NOMO-1 (cell line): ENCODE measurements around the gene SLIRP.
"Not testable (repeated sequence)": the region's sequence is repeated elsewhere in the genome, so short reads cannot be mapped to it uniquely, and the experiment has no call there.

ENCODE experiments used
- DNase-seq, 2 experiments: peaks; one replicate each; lab custom pipeline; 2025; ENCODE audit not compliant: unreplicated experiment in 2 of 2; lab: John Stamatoyannopoulos, UW

SLIRP gene

DNA sequence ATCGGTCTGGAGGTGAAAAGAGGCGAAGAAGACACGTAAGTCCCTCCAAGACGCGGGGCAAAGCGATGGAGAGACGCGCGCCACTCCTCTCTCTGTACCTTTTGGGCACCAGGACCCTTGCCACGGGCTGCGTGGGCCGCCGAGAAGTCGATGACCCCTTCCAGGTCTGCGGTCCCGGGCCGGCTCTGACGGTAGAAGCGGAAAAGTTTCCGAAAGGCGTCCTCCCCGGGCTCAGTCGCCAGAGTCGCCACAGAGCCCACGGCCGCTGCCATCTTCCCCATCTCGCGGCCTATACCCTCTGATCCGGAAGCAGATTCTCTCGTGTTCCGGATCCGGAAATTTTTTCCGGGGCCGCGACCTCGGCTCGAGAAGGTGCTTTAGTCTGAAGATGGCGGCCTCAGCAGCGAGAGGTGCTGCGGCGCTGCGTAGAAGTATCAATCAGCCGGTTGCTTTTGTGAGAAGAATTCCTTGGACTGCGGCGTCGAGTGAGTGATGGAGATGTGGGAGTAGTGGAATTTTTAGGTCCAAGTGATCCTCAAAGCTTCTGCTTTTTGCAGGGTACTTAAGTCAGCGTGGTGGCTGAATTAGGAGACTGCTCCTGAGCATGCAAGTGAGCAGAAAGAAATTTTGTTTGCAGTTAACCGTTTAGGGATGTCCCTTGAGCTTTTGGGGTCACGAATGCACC is at the start of gene SLIRP, which contains the start of gene ALKBH1:
Gene SLIRP (plus strand): TSS at position 380 of the 685 bp plus-strand sequence. CDS start 9 bp downstream, at position 389.
Gene ALKBH1 (minus strand): TSS at position 300 of the 685 bp plus-strand sequence. CDS start 19 bp downstream, at position 281.
- DNase-seq = peak; percentile 89 to 90

DNA sequence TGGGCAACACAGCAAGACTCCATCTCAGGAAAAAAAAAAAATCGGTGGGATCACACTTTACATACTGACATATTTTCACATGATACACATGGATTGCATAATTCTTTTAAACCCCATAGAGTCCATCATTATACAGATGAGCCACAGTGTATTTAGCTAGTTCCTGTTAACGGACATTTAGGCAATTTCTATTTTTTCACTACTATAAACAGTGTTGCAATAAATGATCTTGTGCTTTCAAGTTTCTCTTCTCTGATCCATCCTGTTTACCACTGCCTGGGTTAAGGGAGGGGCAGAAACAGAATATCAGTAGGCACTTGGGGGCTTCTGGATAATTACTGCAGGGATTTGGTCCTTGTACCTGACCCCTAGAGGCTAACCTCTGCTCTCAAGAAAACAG is 48.1 kb upstream of the SLIRP start:
- DNase-seq = peak; percentile 68 to 98

DNA sequence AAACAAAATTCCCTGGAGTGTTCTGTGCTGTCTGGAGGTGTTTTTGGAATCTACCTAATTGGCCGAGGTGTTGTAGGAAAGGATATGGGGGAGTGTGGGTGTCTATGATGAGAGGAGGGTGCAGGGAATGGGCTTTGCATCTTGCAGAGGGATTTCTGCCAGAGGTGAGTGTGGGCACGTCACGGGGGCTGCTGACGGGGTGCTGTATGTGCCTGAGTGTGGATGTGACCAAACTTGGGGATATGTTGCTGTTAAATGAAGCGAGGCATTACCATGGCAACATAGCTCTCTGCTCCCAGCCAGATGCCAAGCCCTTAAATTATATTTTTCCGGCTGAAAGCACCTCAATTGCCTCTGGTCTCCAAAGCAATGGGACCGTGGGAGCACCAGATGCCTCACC is 47.1 kb upstream of the SLIRP start:
- DNase-seq = no peak

DNA sequence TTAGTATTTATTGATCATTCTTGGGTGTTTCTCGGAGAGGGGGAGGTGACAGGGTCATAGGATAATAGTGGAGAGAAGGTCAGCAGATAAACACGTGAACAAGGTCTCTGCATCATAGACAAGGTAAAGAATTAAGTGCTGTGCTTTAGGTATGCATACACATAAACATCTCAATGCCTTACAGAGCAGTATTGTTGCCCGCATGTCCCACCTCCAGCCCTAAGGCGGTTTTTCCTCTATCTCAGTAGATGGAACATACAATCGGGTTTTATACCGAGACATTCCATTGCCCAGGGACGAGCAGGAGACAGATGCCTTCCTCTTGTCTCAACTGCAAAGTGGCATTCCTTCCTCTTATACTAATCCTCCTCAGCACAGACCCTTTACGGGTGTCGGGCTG is 46.3 kb upstream of the SLIRP start:
- not testable (repeated sequence) for DNase-seq

DNA sequence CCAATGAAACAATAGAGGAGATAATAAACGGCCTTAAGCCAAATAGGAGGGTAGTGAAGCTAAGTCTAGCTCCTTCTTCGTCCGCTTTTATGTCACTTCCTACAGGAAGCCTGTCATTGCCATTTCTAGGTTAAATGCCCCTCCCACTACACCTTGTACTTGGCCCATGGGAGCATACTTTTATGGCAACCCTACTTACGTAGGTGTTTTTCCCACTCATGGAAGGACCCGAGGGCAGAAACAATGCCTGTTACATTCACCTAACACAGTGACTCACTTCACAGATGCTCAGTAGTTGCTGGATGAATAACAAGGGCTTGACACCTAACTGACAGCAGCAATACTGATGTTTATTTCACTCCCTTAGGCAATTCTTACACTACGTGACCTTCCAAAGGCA is 44.6 kb upstream of the SLIRP start:
- no peak for DNase-seq

DNA sequence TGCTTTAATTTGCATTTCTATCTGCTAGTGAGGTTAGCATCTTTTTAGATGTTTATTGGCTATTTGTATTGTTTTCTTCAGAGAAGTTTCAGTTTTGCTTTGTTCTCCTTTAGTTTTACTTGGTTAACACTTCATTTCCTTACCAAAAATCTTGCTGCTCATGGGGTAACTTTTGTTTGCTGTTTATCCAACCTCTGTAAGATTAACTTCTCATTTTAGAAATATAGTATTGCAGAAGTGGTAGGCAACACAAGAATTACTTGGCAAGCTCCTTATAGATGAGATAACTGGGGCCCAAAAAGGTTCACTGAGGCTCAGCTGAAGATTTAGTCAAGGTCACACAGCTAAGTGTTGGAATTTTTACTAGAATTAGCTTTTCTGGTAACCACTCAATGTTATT is 40.6 kb upstream of the SLIRP start:
- DNase-seq = peak in 1 of 2 experiments; percentile 4

DNA sequence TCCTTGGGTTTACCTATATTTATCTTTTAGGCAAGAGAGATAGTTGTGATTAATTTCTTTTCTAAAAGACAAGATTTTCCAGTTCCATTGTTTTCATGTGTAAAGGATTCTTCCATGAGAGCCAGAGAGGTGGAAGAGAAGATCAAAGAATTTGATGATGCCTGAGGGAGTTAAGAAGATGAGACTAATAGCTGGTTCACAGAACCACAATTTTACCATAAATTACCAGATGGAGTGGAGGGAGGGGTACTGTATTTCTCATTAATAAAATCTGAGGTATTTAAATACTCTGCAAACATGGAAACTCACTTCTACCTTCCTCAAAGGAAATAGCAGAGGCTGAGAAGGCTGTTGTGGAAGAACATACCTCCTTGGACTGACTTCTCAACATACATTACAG is 34.7 kb upstream of the SLIRP start:
- DNase-seq = no peak

DNA sequence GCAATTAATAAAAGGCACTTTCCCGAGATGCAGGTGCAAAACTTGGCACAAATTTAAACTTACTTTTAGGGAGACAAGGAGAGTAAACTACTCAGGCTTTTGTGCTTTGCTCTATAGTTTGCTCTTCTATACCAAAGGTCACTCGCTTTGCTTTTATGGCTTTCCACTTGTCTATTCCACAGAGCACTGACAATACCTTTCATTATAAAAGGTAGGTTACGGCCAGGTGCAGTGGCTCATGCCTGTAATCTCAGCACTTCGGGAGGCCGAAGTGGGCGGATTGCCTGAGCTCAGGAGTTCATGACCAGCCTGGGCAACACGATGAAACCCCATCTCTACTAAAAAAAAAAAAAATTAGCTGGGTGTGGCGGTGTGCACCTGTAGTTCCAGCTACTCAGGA is 33.0 kb upstream of the SLIRP start:
- DNase-seq = no peak

DNA sequence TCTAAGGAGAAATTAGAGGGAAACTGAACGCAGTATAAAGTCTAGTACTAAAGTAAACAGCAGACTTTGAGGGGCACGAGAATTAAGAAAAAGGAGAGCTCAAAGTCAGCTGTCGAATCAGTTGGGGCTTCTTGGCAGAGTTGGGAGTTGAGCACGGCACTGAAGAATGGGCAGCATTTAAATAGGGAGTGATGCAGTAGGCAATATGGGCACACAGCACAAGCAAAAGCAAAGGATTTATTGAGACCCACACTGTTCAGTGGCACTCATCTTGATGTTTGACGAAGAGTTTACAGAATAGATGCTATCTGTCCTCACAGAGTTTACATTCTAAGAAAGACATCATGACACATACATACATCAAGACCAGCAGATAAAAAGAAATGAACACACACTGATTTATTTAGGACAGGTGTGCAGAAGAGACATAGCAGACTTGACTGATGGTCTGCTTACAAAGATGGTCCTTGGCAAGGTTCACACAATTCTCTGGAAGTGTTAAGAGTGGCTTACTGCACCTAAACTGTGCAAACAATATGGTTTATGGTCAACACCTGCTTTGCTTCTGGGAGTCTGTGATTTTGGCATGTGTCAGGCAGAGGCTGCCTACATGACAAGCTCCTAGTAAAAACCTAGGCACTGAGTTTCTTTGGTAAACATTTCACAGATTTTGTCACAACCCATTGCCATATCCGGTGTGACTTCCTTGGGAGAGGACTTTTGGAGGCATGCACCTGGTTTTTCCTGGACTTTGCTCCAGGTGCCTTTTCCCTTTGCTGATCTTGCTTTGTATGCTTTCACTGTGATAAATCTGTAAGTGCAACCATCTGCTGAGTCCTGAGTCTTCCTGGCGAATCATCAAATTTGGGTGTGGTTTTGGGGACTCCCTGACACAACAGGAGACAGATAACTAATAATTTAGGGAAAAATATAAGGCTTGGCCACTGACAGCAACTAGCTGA is 26.4 kb upstream of the SLIRP start:
- DNase-seq = no peak

DNA sequence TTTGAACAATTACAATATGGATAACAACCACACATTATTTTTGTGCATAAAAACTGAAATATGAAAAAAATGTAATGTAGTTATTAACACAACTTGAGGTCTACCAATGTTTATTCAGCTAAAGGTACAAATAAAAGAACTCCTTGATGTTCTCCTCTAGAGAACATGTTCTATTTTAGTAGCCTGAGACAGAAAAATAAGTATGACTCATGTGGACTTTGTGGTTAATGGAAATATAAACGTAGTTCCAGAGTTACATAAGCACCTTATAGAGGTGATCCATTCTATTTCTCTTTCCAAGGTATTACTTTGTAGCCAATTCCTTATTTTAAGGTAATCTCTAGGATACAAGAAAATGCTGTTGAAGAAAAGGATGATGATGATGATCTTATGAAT is 25.7 kb upstream of the SLIRP start:
- DNase-seq = no peak

DNA sequence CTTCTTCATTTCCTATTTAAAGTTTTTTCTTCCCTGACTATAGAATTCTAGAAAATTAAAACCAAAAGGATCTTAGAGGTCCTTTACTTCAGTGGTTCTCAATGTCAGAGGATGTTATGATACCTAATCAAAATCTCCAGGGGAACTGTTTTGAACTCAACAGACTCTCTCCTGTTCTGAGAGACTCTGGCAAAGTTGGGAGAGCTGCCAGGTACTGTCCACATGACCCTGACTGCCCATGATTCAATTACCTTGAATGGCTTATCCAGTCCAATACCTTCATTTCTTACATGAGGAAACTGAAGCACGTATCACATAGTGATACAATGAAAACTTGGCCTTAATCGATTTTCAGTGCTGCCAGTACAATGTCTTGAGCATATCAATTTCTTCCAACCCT is 16.6 kb upstream of the SLIRP start:
- no peak for DNase-seq

DNA sequence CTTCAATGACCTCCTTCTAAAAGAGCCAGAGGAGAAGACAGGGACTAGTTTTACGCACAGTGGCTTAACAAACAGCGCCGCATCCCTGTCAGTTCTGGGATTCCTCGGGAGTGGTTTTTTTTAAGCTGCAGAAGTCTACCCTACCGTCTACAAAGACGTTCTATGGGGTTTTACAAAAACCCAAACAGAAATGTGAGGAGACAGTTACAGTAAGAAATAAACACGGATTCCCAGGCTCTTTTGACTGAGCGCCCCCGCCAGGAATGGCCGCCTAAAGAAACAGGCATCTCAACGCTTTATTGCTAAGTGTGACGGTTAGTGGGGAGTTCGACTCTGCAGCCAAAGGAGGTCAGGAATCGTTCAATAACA is 564 bp upstream of the SLIRP start:
- peak; percentile 11 to 32 for DNase-seq

DNA sequence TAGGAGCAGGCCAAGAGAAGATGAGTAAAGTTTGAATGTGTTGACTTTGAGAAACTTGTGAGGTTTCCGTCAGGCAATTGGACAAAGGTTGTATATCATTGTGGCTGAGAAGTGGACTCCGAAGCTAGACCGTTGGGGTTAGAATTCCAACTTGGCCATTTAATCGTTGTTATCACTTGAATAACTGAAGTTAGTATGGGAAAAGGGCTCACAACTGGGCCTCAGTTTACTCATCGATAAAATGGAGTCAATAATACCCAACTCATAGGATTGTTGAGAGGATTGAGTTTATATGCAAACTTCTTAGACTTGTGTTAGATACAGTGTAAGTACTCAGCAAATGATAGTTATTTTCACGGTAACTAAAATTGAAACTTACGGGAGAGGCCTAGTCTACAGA is 846 bp downstream of the SLIRP start:
- no peak for DNase-seq

DNA sequence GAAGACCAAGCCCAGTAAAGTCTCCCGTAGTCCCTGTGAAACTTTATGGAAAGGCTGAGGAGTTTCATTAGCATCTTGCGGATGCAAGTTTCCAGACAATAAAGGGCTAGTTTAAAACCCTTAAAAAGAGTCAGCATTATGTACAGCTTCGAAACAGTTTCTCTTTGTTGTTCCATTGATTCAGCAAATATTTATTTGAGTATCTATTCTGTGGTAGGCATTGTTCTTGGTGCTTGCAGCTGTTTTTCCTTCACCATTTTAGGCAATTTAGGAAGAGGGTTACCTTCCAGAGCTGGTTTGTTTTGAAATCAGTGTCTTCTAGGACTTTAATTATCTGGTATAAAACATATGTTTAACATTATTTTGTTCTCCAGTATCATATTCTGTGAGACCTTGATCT is 1.5 kb downstream of the SLIRP start:
- no peak for DNase-seq

DNA sequence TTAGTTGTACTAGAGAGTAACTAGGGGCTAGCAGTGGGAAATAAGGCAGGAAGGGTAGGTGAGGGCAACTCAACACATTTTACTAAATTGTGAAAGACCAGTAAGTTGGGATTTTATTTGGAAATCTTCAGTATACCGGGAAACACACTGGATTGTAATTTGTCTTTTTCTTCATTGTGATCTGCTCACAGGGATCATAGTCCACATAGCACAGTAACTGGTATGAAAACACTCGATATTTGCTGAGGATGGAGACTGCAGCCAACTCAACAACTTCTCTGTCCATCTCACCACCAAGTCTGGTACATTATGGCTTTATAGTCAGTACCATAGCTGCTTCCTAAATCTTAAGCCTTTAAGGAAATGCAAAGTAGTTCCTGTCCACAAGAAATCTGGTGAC is 2.5 kb downstream of the SLIRP start:
- DNase-seq = no peak

DNA sequence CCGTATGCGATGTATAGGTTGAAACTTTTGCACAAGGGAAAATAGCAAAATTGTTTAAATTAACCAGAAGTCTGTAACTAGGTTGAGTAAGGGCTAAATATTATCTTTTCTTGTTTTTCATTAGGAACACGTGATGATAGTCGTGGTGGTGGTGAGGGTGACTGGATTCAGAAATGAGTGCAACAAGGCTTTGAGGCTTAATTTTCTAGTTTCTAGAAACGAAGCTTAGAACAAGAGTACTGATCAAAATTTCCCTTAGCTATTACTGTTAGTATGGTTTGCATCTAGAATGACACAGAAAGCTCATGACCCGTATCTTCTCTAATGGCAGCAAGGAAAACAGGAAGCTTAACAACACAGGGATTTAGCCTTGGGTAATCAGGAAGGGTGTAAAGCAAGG is 7.0 kb downstream of the SLIRP start:
- no peak for DNase-seq

DNA sequence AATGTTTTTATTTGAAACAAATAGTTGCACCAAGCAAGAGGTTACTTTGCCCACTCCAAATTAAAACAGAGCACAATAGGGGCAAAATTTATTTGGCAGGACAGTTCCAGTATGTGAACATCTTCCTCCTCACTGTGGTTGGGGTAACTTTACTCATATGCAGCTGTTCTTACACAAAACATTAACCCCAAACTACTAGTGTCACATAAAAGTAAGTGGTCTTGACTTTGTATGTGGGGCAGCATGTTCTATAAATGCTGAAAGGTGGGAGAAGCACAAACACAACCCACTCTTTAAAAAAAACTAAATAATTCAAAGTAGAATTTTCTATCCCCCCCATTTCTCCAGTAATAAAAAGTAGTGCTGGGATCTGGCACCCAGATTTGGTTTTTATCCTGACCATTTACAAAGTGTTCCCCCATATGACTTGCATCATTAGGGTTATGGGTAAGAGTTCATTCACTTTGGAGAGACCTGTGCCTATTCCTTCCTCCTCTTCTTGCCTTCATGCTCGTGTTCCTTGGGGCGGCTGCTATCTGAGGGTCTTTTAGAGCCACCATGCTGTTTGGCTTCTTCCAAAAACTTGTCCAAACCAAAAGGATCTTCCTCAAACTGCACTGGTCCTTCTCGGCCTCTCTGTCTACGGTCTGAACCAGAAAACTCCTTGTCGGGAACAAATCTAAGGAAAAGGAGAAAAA is 9.9 kb downstream of the SLIRP start:
- DNase-seq = no peak

DNA sequence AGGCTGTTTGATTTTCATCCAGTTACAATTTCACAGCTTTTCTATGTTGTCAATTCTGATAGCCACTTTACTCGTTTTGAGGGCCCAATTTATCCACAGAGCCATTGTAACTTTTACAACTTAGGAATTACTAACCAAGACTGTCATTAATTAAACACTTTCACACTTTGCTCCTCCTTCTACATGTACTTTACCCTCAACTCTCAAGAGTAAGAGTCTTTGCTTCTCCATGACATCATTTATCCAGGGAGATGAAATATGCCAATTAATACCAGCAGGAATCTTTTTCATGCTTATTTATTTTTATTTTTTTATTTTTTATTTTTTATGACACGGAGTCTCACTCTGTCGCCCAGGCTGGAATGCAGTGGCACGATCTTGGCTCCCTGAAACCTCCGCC is 13.5 kb downstream of the SLIRP start:
- no peak for DNase-seq

DNA sequence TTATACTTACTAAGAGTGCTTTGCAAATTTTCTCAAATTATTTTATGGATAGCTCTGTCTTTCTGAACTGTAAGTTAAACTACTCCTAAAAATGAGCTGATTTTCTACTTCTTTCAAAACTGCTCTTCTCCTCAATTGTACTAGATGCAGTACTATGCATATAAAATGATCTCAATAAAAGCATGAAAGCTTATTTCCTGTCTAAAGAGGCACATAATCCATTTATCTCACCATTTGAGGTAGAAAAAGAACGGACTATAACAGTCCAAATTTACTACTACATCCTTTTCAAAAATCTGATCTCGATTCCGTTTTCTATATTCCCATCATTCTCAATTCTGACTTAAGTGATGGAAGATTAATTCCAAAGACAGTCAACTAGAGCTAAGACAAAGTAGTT is 14.4 kb downstream of the SLIRP start:
- DNase-seq = no peak

DNA sequence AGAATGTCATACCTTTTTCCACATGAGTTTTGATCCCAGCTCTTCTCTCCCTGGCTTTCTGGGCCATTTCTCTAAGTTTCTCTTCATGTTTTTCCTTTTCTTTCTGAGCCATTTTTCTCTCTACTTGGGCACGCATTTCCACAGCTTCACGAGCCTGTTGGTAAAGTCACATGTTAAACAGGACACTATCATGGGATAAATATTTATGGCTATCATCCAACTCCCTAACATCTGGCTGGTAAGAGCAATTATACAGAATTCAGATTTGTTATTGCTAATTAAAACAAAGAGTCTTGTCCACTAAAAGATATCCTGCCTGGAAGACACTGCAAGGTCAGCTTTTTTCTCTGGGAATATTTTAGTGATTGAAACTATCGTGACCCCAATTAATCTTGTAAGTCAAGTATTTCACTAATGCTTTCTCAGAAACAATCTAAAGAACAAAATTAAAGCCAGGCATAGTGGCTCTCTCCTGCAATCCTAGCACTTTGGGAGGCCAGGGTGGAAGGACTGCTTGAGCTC is 23.1 kb downstream of the SLIRP start:
- DNase-seq = no peak
